HG03571 (cell line): ENCODE data around the gene NCOA1.

Experiments used
- ATAC-seq: cut with Tn5 transposase; IDR thresholded peaks from one replicate; pipeline ENCODE4 v1.9.1; 2021; ENCODE audit not compliant: unreplicated experiment

Gene NCOA1

DNA sequence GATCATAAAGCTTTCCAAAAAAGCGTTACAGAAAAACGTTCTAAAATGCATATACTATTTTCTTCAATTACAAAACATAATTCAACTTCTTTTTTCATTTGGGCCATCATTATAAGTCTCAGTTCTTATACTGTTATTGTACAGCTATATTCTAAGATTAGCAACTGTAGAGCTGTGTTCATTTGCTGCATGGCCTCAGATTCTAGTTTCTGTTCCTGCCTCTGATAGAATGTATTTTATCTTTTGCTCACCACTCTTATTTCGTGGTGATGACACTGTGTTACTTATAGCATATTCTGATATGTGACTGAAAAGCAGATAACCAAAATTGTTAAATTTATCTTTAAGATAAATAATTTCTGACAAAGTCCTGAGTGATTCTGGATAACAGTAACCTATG lies 234.9 kb downstream of the NCOA1 start:
- no peak for ATAC-seq

DNA sequence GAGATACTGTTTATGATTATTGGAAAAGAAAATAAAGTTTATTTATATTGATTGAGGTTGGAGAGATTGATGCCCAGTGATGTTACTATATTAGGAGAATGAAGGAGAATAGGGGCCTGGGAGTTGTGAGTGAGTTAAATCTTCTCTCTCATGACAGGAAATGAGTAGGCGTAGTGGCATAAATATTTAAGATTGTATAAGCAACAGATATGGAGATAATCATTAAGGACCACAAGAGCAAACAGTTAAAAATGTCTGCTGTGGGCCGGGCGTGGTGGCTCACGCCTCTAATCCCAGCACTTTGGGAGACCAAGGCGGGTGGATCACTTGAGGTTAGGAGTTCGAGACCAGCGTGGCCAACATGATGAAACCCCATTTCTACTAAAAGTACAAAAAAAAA lies 239.4 kb downstream of the NCOA1 start:
- no peak for ATAC-seq

DNA sequence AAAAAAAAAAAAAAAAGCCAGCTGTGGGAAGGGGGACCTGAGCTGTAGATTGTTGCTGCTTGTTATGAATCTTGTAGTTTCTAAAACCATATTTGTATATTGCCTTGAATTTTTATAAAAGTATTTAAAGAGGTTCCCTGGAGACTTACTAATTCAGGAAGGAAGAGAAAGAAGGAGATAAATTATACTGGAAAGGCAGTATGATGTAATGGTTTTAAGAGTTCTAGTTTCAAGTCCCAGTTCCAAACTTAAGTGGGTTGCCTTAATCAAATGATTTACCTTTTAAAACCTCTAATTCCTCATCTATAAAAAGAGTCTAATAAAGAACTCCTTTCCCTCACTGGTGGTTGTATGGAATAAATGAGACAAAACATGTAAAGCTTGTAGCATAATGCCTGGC lies 240.0 kb downstream of the NCOA1 start:
- no peak for ATAC-seq

DNA sequence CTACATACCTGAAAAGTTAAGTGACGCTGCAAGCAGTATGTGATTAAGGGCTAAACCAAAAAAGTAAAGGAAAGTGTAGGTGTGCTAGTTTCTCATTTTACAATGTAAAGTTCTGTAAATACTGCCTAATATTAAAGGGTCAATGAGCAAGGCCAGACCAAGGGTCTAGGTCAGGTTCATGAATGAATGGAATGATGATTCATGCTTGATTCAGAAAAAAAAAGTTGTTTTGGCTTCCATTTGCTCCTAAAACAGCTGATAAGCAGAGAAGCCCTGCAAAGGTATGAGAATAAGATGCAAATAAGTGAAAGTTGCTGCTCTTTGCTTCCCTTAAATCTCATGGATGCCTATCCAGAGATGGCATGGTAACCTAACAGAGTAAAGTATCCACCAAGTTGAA lies 240.9 kb downstream of the NCOA1 start:
- no peak for ATAC-seq

DNA sequence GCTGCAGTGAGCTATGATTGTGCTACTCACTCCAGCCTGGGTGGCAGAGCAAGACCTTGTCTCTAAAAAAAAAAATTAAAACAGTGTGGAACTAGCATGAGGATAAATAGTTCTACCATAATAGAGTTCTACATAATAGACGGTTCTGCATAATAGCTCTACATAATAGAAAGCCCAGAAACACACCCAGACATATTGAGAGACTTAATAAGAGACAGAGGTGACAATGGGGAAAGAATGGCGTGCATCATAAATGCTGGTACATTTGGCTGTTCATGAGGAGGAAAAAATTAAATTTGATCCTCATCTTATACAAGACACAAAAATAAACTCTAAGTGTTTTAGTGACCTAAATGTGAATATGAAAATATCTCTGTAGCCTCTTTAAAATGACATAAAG lies 243.7 kb downstream of the NCOA1 start:
- no peak for ATAC-seq

DNA sequence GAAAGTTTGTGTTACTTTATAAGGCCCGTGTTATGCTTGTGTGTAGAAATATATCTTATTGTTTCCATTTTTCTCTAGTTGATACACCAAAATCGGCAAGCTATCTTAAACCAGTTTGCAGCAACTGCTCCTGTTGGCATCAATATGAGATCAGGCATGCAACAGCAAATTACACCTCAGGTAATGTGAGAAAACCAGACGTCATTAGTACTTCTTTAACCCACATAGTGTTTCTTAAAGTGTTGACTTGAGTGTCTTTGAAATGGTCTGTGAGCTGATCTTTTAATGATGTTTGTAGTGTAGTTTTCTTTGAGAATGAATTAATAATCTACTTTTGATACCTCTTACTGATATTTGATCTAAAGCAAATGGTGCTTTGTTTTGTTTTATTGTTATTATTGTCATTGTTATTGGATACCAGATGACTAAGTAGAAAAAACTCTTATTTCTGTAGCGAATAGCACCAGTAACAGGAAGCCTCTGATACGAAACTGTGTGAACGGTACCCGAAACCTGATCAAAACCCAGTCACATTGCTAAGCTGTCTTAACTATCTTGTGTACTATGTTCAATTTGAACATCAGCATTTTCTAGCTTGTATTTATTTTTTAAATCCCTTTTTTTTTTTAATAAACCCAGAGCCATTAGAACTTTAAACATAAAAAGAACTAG lies 248.4 kb downstream of the NCOA1 start:
- no peak for ATAC-seq

DNA sequence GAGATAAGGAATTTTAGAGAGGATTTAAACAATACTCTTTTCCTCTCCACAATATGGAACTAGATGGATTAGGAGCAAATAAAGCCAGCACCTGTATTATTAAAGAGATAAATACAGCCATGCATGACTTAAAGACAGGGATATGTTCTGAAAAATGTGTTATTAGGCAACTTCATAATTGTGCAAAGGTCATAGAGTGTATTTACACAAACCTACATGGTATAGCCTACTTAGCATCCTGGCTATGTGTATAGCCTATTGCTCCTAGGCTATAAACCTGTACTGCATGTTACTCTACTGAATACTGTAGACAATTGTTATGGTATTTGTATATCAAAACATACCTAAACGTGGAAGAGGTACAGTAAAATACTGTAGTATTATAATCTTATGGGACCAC lies 249.1 kb downstream of the NCOA1 start:
- ATAC-seq: no peak

DNA sequence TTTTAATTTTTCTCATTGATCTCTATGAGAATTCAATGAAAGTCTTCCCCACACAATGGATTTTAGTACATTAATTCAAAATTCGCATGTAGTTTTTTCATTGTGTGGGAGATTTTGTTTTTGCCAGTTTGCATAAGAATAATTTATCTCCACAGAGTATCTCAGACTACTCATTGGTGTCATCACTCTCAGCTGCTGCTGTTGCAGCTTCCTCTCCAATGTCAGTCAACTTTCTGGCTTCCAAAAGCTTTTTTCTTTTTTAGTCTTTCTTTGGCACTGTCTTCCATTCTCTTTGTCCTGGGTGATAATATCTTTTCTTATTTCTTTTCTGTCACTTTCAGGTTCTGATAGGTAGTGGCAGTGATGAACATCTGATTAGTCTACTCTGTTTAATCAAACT lies 251.7 kb downstream of the NCOA1 start:
- ATAC-seq: no peak

DNA sequence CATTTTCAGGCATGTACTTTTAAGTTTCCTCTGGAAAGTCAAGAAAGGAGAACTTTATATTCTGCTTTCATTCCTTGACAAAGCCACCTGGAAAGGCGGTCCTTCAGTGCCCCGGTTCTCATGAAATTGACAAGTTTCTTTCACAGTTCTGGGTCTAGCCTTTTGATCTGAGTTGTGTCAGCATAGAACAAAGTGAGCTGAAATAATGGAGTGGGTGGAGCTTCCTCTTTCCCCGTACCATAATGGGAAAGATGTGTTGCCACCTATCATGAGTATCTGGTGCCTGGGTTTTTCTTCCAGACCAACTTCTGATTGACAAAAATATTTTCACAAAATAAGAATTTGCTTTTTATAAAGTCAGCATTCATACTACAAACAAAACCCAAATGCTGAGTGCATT lies 252.9 kb downstream of the NCOA1 start:
- no peak for ATAC-seq

DNA sequence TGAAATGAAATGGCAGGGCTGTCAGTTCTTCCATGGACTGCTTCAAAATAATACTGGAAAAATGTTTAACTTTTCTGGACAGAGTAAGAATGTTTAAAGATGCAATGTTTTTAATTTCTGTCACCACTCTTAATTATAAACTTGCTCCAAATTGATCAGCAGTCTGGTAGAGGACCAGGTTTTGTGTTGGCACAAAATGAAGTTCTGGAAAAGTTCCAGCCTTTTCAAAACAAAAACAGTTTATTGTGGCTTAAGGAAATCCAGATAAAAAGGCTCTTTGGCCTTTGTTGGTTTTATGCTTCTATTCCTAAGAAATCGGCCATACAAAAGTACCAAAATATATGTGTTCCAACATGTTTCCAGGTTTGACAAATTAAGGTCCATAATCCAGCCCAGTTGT lies 253.3 kb downstream of the NCOA1 start:
- no peak for ATAC-seq

DNA sequence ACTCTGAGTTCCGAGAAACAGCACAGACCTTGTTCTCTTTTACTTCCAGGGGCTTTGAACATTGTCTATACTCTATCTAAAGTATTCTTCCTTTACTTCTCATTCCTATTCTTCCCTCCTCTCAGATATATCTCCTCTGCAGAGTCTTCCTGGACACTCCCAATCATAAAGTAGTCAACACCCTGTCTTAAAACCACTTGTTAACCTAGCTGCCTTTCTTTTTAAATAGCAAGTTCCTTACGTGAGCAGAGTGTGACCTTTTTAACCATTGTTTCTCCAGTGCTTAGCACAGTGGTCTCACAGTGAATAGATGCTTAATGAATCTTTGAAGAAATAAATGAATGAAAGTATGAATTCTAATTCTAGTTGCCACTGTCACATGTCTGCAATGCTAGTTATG lies 254.8 kb downstream of the NCOA1 start:
- ATAC-seq: no peak

DNA sequence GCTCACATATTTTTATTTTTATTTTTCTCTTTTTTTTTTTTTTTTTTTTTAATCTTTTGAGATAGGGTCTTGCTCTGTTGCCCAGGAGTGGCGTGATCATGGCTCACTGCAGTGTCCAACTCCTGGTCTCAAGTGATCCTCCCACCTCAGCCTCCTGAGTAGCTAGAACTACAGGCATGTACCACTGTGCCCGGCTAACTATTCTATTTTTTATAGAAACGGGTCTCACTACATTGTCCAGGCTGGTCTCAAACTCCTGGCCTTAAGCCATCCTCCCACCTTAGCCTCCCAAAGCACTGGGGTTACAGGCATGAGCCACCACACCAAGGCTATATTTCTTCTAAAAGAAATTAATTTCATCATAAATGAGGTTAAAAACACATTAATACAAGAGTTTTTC lies 256.2 kb downstream of the NCOA1 start:
- no peak for ATAC-seq

DNA sequence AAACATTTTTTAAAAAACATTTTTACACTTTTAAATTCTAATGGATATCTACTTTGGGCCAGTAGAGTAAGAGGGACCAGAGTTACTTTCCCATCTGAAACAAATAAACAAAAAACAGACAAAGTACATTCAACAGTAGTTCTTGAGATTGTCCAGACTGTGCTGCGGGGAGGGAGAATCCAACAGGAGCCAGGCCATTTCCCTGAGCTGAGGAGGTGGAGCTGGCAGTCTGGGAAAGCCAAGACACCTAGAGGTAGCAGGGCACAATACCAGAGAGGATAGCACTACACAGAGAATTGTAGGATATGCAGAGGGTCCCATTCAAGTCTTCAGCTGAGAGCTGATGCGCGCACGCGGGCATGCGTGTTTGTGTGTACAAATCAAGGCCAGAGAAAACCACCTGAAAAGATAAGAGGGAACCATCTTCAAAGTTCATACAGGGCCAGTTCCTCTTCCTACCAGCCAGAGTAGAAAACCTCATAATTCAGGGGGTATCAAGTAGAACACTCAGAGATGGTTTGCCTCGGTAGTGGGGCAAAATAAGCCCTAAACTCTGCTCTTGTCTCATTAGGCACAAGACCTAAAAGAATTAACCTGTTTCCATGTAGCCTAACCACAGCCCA lies 258.1 kb downstream of the NCOA1 start:
- ATAC-seq: no peak

DNA sequence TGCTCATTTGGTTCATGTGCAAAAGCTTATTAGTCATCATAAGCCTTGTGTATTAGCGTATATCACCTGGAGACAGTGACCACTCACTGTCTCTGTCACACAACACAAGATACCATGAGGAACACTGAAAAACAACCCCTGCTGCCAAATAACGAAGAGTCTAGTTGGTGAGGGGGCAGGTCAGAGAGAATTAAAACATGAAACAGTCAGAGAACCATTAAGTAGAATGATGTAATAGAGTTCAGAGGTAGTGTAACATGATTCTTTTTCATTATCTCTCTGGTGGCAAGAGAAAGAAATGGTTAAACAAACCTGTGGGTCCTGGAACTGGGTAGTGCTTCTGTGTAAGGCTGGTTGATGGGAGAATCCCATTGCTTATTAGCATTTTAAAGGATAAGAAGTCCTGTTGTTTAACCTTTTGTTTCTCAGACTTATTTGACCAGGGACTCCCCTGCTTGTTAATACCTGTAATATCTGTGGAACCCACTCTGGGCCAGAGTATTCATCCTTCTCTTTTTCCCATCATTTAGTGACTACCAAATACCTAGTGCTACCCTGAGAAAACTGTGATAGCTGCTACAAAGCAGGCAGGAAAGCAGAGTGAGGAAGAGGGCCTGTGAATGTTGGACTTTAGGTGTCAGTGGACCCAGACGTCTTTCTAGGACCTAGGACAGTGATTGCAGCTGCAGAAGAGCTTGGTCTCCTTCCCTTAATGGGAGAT lies 264.1 kb downstream of the NCOA1 start:
- no peak for ATAC-seq

DNA sequence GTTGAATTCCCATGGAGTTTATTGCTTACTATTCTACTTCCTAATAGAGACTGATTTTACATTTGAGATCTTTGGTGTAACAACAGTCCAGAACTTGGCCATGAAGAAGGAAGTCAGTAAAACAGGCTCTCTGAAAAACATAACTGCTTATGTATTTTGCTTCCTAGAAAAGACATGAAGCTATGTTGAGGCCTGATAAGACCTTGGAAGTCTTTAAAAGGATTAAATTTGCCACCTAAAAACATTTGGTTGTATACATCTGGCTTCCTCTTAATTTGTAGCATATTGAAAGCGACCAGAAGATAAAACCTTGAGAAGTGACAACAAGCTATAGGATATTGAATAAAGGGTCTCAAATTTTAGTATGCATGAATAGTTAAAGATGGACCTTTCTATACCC lies 265.7 kb downstream of the NCOA1 start:
- no peak for ATAC-seq

DNA sequence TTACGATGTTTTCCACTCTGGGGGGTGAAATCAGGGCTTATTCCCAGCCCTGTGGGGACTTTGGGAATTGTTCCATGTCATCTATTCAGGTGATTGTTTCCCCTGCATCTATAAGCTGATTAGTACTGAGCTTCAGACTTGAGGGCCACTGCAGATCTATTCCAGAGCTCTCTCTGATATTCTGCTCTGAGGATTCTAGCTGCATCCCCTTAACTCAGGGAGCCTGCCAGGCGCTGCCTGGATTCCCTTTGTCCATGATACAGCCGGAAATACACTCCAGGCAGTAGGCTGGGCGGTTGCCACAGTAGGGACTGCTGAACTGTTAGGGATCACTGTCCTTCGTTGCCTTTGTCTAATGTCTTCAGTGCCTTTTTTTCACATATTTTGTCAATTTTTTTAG lies 270.8 kb downstream of the NCOA1 start:
- ATAC-seq: no peak

DNA sequence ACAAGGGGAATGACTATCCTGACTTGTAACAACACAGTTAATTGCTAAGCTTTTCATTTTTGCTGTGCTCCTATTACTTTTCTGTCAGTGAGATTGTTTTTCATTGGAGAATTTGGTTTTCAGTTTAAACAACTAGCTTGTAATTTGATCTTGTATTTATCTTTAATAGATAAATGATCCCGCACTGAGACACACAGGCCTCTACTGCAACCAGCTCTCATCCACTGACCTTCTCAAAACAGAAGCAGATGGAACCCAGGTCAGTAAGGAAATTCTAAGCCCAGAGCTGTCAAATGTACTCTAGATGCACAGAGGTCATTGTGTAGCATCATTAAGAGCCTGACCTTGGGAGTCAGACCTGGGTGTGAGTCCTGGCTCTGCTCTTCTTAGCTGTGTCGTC lies 271.5 kb downstream of the NCOA1 start:
- no peak for ATAC-seq

DNA sequence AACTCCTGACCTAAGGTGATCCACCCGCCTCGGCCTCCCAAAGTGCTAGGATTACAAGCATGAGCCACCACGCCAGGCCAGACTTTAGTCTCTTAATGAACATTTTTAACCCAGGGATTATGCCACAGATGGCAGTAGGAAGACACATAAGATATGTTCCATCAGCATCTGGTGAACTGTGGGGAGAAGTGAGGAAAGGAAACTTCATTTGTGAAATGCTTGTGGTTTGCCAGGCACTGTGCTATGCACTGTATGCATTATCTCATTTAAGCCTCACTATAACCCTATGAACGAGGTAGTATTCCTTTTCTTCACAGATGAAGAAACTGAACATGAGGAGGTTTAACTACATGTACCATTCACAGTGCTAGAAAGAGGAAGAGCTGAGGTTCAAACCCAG lies 272.8 kb downstream of the NCOA1 start:
- no peak for ATAC-seq

DNA sequence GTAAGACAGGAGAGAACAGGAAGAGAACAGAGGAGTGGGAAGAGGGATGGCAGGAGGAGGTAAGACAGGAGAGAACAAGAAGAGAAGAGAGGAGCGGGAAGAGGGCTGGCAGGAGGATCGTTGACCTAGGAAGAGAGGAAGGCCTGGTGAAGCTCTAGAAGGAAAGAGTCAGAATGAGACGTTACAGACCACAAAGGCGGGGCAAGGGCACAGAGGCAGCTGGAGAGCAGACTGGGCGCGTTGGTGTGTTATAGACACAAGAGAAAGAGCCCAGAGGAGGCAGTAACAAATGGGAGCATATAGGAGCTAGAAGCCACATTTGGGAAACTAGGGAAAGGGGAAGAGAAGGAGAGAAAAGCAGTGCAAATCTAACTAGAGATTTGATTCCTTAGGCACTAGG lies 275.6 kb downstream of the NCOA1 start:
- no peak for ATAC-seq

DNA sequence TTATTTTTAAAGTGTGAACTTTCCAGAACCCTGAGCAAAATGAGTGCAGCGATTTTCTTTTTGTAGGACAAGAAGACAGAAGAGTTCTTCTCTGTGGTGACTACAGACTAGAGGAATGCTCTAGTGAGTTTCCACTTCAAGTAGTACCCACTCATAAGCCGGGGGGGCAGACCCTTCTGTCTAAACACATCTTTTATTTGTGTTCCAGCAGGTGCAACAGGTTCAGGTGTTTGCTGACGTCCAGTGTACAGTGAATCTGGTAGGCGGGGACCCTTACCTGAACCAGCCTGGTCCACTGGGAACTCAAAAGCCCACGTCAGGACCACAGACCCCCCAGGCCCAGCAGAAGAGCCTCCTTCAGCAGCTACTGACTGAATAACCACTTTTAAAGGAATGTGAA lies 277.0 kb downstream of the NCOA1 start:
- no peak for ATAC-seq

DNA sequence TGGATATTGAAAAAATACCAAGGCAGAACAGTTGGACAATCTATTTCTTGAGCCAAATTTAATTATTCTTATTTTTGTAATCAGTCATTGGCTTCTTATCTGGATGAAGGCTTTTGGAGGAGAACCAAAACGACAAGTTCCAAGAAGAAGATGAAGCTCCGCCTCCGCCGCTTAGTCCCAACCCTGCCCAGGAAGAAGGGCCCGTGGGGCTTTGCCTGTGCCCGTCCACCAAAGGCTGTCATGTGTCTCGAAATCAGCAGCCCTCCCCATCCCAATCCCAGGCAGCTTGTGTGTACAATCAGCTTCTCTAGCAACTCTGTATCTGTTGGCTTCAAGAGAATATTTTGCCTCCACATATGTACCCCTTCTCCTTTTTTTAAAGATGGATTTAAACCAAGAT lies 277.5 kb downstream of the NCOA1 start:
- ATAC-seq: no peak

DNA sequence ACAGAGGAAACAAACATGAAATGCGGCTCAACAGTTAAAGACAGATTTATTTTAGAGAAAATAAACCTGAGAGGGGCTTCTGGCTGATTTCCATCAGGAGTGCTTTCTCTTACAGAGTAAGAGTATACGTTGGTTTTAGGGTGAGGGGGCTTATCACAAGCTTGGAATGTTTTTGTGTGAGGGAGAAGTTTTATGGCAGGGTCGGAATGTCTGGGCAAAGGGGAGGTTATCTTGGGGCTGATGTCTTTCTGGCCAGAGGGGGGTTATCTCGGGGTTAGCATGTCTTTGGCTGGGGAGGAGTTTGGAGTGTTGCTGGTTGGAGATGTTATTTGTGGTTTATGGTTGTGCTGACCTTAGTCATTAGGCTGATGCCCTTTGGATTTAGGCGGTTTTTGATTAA lies 280.0 kb downstream of the NCOA1 start:
- ATAC-seq: no peak
